COLO668 (cell line): Measurements from ENCODE around the gene SP100.
"Not testable (repeated sequence)": the region's sequence is repeated elsewhere in the genome, so short reads cannot be mapped to it uniquely, and the experiment has no call there.

ENCODE experiments used
- DNase-seq: peaks from one replicate; lab custom pipeline; 2025; ENCODE audit not compliant: unreplicated experiment; lab: John Stamatoyannopoulos, UW

The SP100 gene

DNA sequence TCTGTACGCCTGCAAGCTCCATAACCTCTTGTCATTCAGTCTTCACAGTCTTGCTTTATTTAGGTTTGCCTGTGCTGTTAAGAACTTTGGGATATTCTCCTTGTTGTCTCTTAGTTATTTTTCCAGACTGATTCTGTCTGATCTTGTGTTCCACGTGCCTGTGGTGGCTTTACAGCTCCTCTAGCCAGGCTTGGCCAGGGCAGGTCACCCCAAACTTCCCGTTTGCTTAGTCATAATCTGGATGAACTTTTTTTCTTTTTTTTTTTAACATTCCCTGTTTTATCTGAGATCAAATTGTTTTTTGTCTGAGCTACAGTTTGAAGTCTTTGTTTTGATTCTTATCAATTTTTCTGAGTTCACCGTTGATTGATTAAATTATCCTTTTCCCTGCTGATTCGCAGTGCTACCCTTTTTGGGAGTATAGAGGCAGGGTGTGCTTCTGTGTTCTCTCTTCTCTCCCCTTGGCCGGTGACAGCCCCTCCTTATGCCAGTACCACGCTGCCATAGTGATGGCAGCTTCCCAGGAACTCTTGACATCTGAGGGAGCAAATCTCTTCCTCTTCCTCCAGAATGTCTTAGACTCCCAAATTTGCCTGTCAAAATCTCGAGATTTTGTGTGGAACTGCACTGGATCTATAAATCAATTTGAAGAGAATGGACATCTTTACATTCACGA, 2.5 kb downstream of the SP100 start:
- DNase-seq, result no peak

- no peak for DNase-seq
Measured at GRCh38 chr2:230419181-230419580, 3.2 kb downstream of the SP100 start.

- no peak for DNase-seq
Measured at GRCh38 chr2:230422149-230422548, 6.1 kb downstream of the SP100 start.

DNA sequence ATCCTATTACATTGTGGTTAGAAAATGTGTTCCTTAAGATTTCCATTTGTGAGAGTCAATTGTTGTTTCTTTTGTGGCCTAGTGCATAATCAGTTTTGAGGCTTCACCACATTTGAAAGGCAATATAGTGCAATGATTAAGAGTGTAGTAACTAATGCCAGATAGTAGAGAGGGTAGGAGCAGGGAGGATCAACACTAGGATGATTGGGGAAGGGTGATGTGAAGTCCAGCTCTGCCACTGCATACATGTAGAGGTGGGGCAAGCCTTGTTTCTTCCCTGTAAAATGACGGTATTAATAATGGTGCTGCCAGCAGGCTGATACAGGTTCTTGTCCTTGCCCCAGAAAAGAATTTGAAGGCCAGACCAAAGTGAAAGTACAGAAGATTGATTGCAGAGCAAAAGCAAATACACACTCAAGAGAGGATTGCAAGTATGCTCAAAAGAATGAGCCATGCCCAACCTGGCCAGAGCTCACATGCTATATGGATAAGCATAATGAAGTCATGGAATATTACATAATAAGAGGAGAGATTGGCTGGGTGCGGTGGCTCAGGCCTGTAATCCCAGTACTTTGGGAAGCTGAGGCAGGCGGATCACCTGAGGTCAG, 8.0 kb downstream of the SP100 start:
- no peak for DNase-seq

GRCh38 chr2:230425377-230425776, 9.4 kb downstream of the SP100 start:
- DNase-seq, result no peak

- DNase-seq, result no peak
Measured at GRCh38 chr2:230429513-230429912, 13.5 kb downstream of the SP100 start.

GRCh38 chr2:230430957-230431910, 15.2 kb downstream of the SP100 start:
- no peak for DNase-seq

DNA sequence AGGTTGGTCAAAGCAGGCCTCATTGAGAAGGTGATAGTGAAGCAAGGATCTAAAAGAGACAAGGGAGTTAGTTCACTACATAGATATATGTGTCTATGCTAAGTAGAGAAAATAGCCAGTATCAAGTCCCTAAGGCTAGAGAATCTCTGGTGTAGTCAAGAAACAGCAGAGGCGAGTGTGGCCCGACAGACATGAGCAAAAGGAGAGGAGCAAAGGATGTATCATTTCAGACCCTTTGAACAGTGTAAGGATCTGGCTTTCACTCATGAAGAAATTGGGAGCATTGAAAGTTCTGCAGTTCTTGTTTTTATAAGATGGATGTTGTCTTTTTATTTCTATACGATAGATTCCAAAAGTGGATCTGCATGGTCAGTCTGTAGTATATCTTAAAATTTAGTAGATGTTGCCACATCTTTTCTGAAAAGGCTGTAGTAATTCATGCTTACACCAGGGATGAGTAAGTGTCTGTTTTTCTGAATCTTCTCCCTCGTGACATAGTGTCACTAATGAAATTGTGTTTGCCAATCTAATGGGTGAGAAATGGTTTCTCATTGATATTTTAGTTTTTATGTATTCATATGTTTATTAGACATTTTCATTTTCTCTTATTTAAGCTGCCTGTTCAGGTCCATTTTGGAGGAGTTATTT, 18.8 kb downstream of the SP100 start:
- DNase-seq, result no peak

GRCh38 chr2:230435431-230435830, 19.4 kb downstream of the SP100 start:
- DNase-seq, result no peak

DNA sequence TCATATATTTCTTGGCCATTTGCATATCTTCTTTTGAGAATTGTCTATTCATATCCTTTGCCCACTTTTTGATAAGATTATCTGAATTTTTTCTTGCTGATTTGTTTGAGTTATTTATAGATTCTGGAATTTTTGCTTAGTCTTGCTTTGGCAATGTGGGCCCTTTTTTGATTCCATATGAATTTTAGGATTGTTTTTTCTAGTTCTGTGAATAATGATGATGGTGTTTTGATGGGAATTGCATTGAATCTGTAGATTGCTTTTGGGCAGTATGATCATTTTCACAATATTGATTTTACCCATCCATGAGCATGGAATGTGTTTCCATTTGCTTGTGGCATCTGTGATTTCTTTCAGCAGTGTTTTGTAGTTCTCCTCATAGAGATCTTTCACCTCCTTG, 23.1 kb downstream of the SP100 start:
- DNase-seq, result not testable (repeated sequence)

GRCh38 chr2:230439590-230439989, 23.6 kb downstream of the SP100 start:
- no peak for DNase-seq

- DNase-seq, result no peak
Measured at GRCh38 chr2:230441227-230441897, 25.4 kb downstream of the SP100 start.

DNA sequence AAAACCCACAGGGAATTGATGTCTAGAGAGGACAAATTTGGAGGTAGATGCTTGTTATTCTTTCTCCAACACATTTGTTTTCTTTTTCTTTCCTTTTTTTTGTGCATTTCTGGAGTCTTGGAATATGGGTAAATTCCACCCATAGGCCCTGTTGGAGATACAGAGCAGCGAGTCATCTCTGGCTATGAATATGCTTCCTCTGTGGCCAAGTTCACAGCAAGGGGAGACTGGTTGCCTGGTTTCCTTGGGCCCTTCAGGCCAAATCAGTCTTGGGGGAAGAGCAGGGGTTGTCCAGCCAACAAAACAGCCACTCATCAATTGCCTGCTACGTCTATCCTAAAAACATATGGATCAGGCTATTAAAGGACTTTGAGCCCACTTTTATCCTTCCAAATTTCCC, 27.5 kb downstream of the SP100 start:
- DNase-seq, result no peak

DNA sequence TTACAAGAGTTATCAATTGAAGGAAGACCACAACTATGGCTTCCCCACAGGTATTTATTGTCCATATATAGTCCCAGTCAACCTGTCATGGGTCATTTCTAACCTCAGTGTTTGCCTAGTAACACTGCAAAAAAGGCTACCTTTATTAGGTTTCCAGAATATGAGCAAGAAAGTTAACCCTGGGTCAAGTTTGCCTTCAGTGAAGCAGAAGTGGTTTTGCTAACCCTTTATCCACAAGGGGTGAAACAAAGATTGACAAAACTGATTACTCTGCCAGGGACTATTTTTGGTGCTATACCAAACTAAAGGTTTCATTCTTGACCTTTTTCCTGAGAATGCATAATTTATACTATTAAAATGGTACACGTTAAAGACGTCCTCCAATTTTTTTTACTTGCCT, 28.8 kb downstream of the SP100 start:
- no peak for DNase-seq

- no peak for DNase-seq
Measured at GRCh38 chr2:230447036-230447435, 31.0 kb downstream of the SP100 start.

- no peak for DNase-seq
Measured at GRCh38 chr2:230447455-230448451, 31.8 kb downstream of the SP100 start.

- no peak for DNase-seq
Measured at GRCh38 chr2:230449901-230450467, 34.0 kb downstream of the SP100 start.

DNA sequence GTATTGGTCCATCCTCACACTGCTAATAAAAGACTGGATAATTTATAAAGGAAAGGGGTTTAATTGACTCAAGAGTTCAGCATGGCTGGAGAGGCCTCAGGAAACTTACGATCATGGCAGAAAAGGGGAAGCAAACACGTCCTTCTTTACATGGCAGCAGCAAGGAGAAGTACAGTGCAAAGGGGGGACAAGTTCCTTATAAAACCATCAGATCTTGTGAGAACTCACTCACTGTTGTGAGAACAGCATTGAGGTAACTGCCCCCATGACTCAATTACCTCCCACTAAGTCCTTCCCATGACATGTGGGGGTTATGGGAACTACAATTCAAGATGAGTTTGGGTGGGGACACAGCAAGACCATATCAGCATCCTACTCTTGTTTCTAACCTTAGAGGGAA, 37.0 kb downstream of the SP100 start:
- DNase-seq, result no peak

- no peak for DNase-seq
Measured at GRCh38 chr2:230455005-230455684, 39.1 kb downstream of the SP100 start.
